IMR-90 (cell line): ENCODE data around the gene SGO2. TPM values are rescaled to one million over a fixed set of nuclear protein-coding genes. Genes with fewer than 3 reads are reported as not detected.

ENCODE experiments used
- ATAC-seq: fragments of 200-7000 bp; cut with Tn5 transposase; 2 replicates; pipeline ENCODE4 v1.9.1; 2020; ENCODE audit warnings: low read depth, mild to moderate bottlenecking, moderate library complexity
- BruUV-seq: library from RNA; stranded (reverse); fragments of 400-500 nt; replicated peaks from 2 replicates; lab custom pipeline; 2021; lab: Mats Ljungman, UMichigan
- CTCF ChIA-PET: fragments of 300-600 bp; formaldehyde crosslinking; extraction: SDS; loops from one replicate; lab custom pipeline; 2021; ENCODE audit warnings: antibody characterized with exemption; lab: Yijun Ruan, JAX
- POLR2A ChIA-PET: fragments of 300-600 bp; sonication (Branson Sonifier 250); formaldehyde crosslinking; loops from one replicate; lab custom pipeline; 2022; ENCODE audit warnings: antibody characterized with exemption; ENCODE audit not compliant: unreplicated experiment; lab: Charles Lee
- DNase-seq: peaks from one replicate; pipeline ENCODE4 v3.0.0; 2013
- H2AFZ ChIP-seq: replicated peaks from 2 replicates; pipeline ENCODE3; 2013; ENCODE audit warnings: low read length, mild to moderate bottlenecking; ENCODE audit not compliant: poor library complexity
- H2AK5ac ChIP-seq: 2 replicates; pipeline ENCODE4 v1.6.1; 2013; ENCODE audit warnings: low read depth, low read length, inconsistent platforms
- H2AK9ac ChIP-seq: replicated peaks from 2 replicates; pipeline ENCODE3; 2013; ENCODE audit warnings: mild to moderate bottlenecking, low read depth, low read length, moderate library complexity; ENCODE audit not compliant: poor library complexity
- H2BK120ac ChIP-seq: 2 replicates; pipeline ENCODE4 v1.6.1; 2013; ENCODE audit warnings: low read depth, low read length, inconsistent platforms
- H2BK15ac ChIP-seq: 3 replicates; pipeline ENCODE4 v1.6.1; 2013; ENCODE audit warnings: low read depth, low read length, inconsistent platforms
- H2BK20ac ChIP-seq: 2 replicates; pipeline ENCODE4 v1.6.1; 2013; ENCODE audit warnings: low read depth, mild to moderate bottlenecking, inconsistent platforms, low read length, moderate library complexity
- H2BK5ac ChIP-seq: 2 replicates; pipeline ENCODE4 v1.6.1; 2013; ENCODE audit warnings: mild to moderate bottlenecking, low read depth, low read length, inconsistent platforms; ENCODE audit not compliant: poor library complexity, severe bottlenecking
- H3K14ac ChIP-seq: replicated peaks from 2 replicates; pipeline ENCODE4 v1.6.1; 2013; ENCODE audit warnings: low read depth, low read length, inconsistent platforms
- H3K18ac ChIP-seq: 2 replicates; pipeline ENCODE4 v1.6.1; 2013; ENCODE audit warnings: low read depth, low read length, control low read depth
- H3K23ac ChIP-seq: 2 replicates; pipeline ENCODE4 v1.6.1; 2013; ENCODE audit warnings: low read depth, low read length, inconsistent platforms
- H3K27ac ChIP-seq: 2 replicates; pipeline ENCODE4 v1.5.1; 2013; ENCODE audit warnings: mild to moderate bottlenecking, control low read depth, low read length; ENCODE audit not compliant: insufficient read depth
- H3K27me3 ChIP-seq: 2 replicates; pipeline ENCODE4 v1.6.1; 2013; ENCODE audit warnings: low read length; ENCODE audit not compliant: control insufficient read depth, insufficient read depth
- H3K36me3 ChIP-seq: 2 replicates; pipeline ENCODE4 v1.6.1; 2013; ENCODE audit warnings: low read length, mixed read lengths; ENCODE audit not compliant: control insufficient read depth, insufficient read depth
- H3K4ac ChIP-seq: 2 replicates; pipeline ENCODE4 v1.6.1; 2013; ENCODE audit warnings: low read depth, low read length, inconsistent platforms
- H3K4me1 ChIP-seq: 2 replicates; pipeline ENCODE4 v1.6.1; 2013; ENCODE audit warnings: low read length, mixed read lengths; ENCODE audit not compliant: control insufficient read depth, insufficient read depth
- H3K4me2 ChIP-seq: 2 replicates; pipeline ENCODE4 v1.6.1; 2013; ENCODE audit warnings: low read depth, mild to moderate bottlenecking, control low read depth, low read length, moderate library complexity
- H3K4me3 ChIP-seq: 2 replicates; pipeline ENCODE4 v1.5.1; 2013; ENCODE audit warnings: low read depth, mild to moderate bottlenecking, control low read depth, low read length, moderate library complexity; ENCODE audit not compliant: insufficient read depth
- H3K56ac ChIP-seq: 2 replicates; pipeline ENCODE4 v1.6.1; 2013; ENCODE audit warnings: low read length, inconsistent platforms; ENCODE audit not compliant: insufficient read depth; ENCODE audit errors: extremely low read depth
- H3K79me1 ChIP-seq, 2 experiments: 2 replicates each; pipeline ENCODE4 v1.6.1; 2013; ENCODE audit warnings: low read length in 2 of 2, inconsistent platforms in 1 of 2, low read depth in 1 of 2
- H3K9ac ChIP-seq: 2 replicates; pipeline ENCODE4 v1.6.1; 2013; ENCODE audit warnings: low read depth, low read length, control low read depth
- H3K9me1 ChIP-seq: 2 replicates; pipeline ENCODE4 v1.6.1; 2013; ENCODE audit warnings: low read length, inconsistent platforms; ENCODE audit not compliant: insufficient read depth
- H3K9me3 ChIP-seq: 2 replicates; pipeline ENCODE4 v1.6.1; 2013; ENCODE audit warnings: low read length; ENCODE audit not compliant: control insufficient read depth, insufficient read depth
- H4K20me1 ChIP-seq: 2 replicates; pipeline ENCODE4 v1.6.1; 2013; ENCODE audit warnings: low read length, inconsistent platforms; ENCODE audit not compliant: insufficient read depth
- H4K5ac ChIP-seq: 2 replicates; pipeline ENCODE4 v1.6.1; 2013; ENCODE audit warnings: mild to moderate bottlenecking, low read depth, low read length, control low read depth
- H4K8ac ChIP-seq, 2 experiments: 2 replicates each; pipeline ENCODE4 v1.6.1; 2013; ENCODE audit warnings: low read depth in 2 of 2, low read length in 2 of 2, control low read depth in 1 of 2, inconsistent platforms in 1 of 2
- H4K91ac ChIP-seq: 2 replicates; pipeline ENCODE4 v1.6.1; 2013; ENCODE audit warnings: low read depth, low read length, inconsistent platforms; ENCODE audit not compliant: insufficient read depth
- BHLHE40 ChIP-seq: fragments of 150-350 bp; IDR thresholded peaks from 2 replicates; pipeline ENCODE4 v1.6.1; 2016; ENCODE audit warnings: mild to moderate bottlenecking, low read depth, low read length
- CEBPB ChIP-seq: IDR thresholded peaks from 2 replicates; pipeline ENCODE4 v1.6.1; 2012; ENCODE audit warnings: low read depth, low read length, improper control_type of control experiment
- MAZ ChIP-seq: IDR thresholded peaks from 2 replicates; pipeline ENCODE4 v1.6.1; 2012; ENCODE audit warnings: low read depth, mild to moderate bottlenecking, low read length, improper control_type of control experiment, moderate library complexity, borderline replicate concordance
- SMC3 ChIP-seq: fragments of 150-350 bp; IDR thresholded peaks from 2 replicates; pipeline ENCODE4 v1.6.1; 2016; ENCODE audit warnings: low read depth, mild to moderate bottlenecking, antibody characterized with exemption, low read length, moderate library complexity
- WGBS, 2 experiments: methylation state at CpG; one replicate each; pipeline versions ENCODE4 v1.1.5 to v1.1.7; 2013; ENCODE audit warnings: missing lambda C conversion rate in 2 of 2; ENCODE audit not compliant: insufficient read length in 1 of 2; ENCODE audit errors: extremely low coverage in 2 of 2; 5-methylcytosine and 5-hydroxymethylcytosine counted together
- dilution Hi-C: fragments of 300-500 bp; cut with HindIII; formaldehyde crosslinking; loops from one replicate; pipeline ENCODE4 v1.14.3; 2018; ENCODE audit warnings: low sequenced_read_pairs; ENCODE audit not compliant: unreplicated experiment
- in situ Hi-C: fragments of 300-500 bp; cut with MboI; formaldehyde crosslinking; loops from 3 replicates; pipeline ENCODE4 v1.14.3; 2019; ENCODE audit warnings: low sequenced_read_pairs, inconsistent platforms, mixed read lengths
- intact Hi-C: fragments of 100-400 bp; cut with micrococcal nuclease; formaldehyde crosslinking; loops from 2 replicates; pipeline ENCODE4 v1.10.0; 2022
- polyA plus RNA-seq, 3 experiments: library from polyadenylated mRNA; depleted of rRNA; stranded (reverse); fragments of >200 nt; gene quantifications; 2 replicates each; pipeline ENCODE4 v1.2.3, GENCODE V29; 2012; ENCODE audit warnings: low replicate concordance in 1 of 3
- total RNA-seq: library from RNA; depleted of rRNA; stranded (reverse); fragments of >200 nt; gene quantifications from 2 replicates; pipeline ENCODE4 v1.2.3, GENCODE V29; 2012

The SGO2 gene
- total and polyA plus RNA-seq, 2 of the 4 experiments (the other 2 are of a cell fraction) = 5.4 to 6.3 TPM

DNA sequence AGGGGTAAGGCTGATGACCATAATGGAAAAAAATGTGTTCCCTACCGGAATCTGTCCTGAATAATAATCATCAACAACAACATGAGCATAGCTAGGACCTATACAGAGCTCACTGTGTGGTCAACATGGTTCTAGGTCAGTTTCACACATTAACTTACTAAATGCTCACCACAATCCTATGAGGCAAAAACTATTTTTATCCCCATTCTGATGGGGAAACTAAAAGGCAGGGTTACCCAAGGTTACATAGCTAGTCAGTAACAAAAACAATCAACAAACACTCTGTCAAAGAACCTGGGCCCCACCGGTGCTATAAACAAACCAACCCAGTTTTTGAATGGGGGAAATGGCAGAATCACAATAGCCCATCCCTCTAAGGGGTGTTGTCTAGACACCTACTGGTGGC lies 100.0 kb downstream of the SGO2 start:
- CTCF ChIA-PET = interaction anchor here (0.8 kb wide), 2 partner anchors 15 to 546 kb away, joined by 3 read pairs; no protein-coding TSS in a partner anchor

More for the DNA sequence above, 100.0 kb downstream of the SGO2 start:
- H3K4ac ChIP-seq = peak overlapping the region; percentile 54
- peak overlapping the region; percentile 22; the same call in 1 of the 2 replicates for H2AK5ac ChIP-seq
- peak overlapping the region; percentile 30; the same call in 1 of the 2 replicates for H4K5ac ChIP-seq
- DNase-seq (peak; percentile 36), ATAC-seq (0 out of 2 replicates have a peak, but pooled peaks have one; percentile 8)
- H3K9me1 ChIP-seq = peaks cover 33% of the 10 kb centered on the region
- H3K56ac ChIP-seq = no peak overlapping the region
- POLR2A ChIA-PET = interaction anchor here (0.6 kb wide), 1 partner anchor 449 kb away, joined by 9 read pairs; no protein-coding TSS in a partner anchor
- no peak overlapping the region for H2AFZ ChIP-seq
- peak overlapping the region; percentile 18; the same call in 1 of the 2 replicates for H3K4me2 ChIP-seq
- dilution Hi-C loops (no loop called here), intact Hi-C loops (loop anchor here (5.0 kb wide), 1 partner anchor 36 kb away; no protein-coding TSS in a partner anchor), in situ Hi-C loops (no loop called here)
- H3K36me3 ChIP-seq = no peaks in the 10 kb centered on the region
- H2AK9ac ChIP-seq = peak overlapping the region; percentile 37
- H3K23ac ChIP-seq = peak overlapping the region; percentile 48; the same call in 1 of the 2 replicates
- H3K18ac ChIP-seq = peak overlapping the region; percentile 90; the same call in 1 of the 2 replicates
- H3K9ac ChIP-seq = no peak overlapping the region
- TF ChIP-seq CEBPB = 0 out of 2 replicates have a peak, but pooled peaks have one; percentile 23
- TF ChIP-seq SMC3 = no peak
- TF ChIP-seq BHLHE40 = no peak
- no peak for TF ChIP-seq MAZ
- H2BK5ac ChIP-seq = peak overlapping the region; percentile 99
- no peak overlapping the region for H4K91ac ChIP-seq
- no peaks in the 10 kb centered on the region for H3K79me1 ChIP-seq
- no peaks in the 10 kb centered on the region for H3K27me3 ChIP-seq
- peak overlapping the region; percentile 53 for H3K14ac ChIP-seq
- H3K9me3 ChIP-seq = no peaks in the 10 kb centered on the region
- peak overlapping the region; percentile 56 for H2BK120ac ChIP-seq
- H3K4me1 ChIP-seq = peaks cover 29% of the 10 kb centered on the region
- H2BK20ac ChIP-seq = peak overlapping the region; percentile 38; the same call in 1 of the 2 replicates
- no TSS peak for BruUV-seq
- no peak overlapping the region for H3K27ac ChIP-seq
- no CpG with 5 or more reads among the region's 2 CpGs for WGBS, 2 experiments
- H2BK15ac ChIP-seq = peak overlapping the region; percentile 2; the same call in 2 of the 3 replicates
- no peak overlapping the region for H3K4me3 ChIP-seq
- H4K20me1 ChIP-seq = no peaks in the 10 kb centered on the region
- peak overlapping the region in 1 of 2 experiments; percentile 41; a peak in 1 of 4 replicates for H4K8ac ChIP-seq
